ENCODE results near the gene JMJD1C.

Gene JMJD1C

GRCh38 chr10:63439607-63440006, 26.2 kb downstream of the JMJD1C start:
- TF ChIP-seq CTCF (IDR thresholded peaks at IDR 0.05) = no peak

- TF ChIP-seq CTCF (IDR thresholded peaks at IDR 0.05) = no peak
Measured at GRCh38 chr10:63438506-63439498, 27.0 kb downstream of the JMJD1C start.

- TF ChIP-seq CTCF (IDR thresholded peaks at IDR 0.05) = no peak
Measured at GRCh38 chr10:63437116-63437949, 28.4 kb downstream of the JMJD1C start.

- TF ChIP-seq CTCF (IDR thresholded peaks at IDR 0.05) = no peak
Measured at GRCh38 chr10:63436225-63436624, 29.6 kb downstream of the JMJD1C start.

- TF ChIP-seq CTCF (IDR thresholded peaks at IDR 0.05) = no peak
Measured at GRCh38 chr10:63434866-63435854, 30.6 kb downstream of the JMJD1C start.

- TF ChIP-seq CTCF (IDR thresholded peaks at IDR 0.05) = no peak
Measured at GRCh38 chr10:63431962-63432797, 33.6 kb downstream of the JMJD1C start.

Data from LNCAP (cell line).